ENCODE measurements around the gene ABCF2. TPM values are rescaled to one million over a fixed set of nuclear protein-coding genes. Genes with fewer than 3 reads are reported as not detected.

ABCF2 gene
- 36.8 TPM for polyA plus RNA-seq (2013, experiment 1 of 2; ENCODE audit: insufficient read length)
- 33.7 TPM for polyA plus RNA-seq (2013, experiment 2 of 2; ENCODE audit: insufficient read length)

DNA sequence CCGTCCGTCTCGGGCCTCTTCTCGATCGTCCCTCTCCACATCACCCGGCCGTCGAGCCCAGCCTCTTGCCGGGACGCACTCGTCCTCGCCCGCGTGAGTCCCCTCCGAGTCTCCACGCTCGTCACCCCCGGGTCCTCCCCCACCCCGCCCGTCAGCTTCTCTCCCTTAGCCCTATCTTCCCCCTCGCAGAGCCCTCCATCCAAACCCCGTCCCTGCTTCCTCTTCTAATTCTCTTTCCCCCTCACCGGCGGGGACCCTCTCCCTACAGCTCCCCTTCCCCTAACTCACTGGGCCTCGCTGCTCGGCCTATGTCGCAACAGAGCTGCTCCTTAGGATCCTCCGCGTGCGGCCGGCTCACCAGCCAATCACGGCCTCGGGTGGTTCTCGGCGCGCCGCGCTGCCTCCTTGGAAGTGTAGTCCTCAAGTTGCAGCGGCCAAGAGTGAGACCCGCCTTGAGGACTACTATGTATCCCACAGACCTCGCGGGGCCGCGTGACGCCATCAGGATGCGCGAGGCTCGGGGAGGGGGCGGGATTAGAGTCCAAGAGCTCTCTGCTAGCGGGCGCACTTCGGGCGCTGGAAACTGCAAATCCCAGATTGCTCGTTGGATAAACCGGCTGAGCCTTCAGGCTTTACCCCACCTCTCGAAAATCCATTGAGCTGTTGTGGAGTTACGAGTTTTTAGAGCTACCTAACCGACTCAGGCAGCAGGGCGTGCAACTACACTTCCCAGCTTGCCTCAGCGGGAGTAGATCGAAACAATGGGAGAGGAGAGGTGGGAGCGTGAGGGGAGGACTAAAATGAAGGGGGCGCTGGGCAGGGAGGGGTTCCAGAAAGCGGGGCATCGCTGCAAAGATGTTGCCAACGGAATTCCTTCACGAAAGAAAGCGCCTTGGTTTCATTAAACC lies at the start of gene ABCF2:
TSS of gene ABCF2 (minus strand) at position 331 of the 908 bp plus-strand sequence. CDS start 747 bp downstream, outside the sequence.
- peak; percentile 99 for DNase-seq

DNA sequence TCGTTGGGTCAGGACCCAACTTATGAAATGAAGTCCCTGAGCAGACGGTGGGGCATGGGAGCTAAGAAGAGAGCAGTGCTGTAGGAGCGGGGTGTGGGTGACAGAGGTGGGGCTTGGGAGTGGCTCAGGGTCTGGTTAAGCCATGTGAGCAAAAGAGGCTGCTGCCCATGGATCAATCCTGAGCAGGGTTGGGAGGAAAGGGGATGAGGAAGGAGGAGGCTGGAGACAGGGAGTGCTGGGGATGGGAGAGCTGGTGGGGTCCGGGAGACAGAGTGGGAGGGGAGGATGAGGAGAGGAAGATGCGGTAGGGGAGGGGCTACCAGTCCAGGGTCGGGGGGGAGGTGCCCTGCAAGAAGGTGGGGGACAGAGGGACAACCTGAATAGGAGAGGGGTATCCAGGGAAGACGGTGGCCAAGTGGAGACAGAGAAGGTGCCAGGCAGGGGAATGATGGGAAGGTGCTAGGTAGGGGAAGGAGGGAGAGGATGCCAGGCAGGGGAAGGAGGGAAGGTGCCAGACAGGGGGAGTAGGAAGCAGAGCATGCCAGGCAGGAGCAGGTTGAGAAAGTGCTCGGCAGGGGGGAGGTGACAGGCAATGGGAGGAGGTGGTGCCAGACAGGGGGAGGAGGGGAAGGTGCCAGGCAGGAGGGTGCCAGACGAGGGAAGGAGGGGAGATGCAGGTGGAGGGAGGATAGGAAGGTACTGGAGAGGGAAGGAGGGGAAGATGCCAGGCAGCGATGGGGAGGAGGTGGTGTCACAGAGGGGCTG lies 49.0 kb upstream of the ABCF2 start:
- no peak for DNase-seq

DNA sequence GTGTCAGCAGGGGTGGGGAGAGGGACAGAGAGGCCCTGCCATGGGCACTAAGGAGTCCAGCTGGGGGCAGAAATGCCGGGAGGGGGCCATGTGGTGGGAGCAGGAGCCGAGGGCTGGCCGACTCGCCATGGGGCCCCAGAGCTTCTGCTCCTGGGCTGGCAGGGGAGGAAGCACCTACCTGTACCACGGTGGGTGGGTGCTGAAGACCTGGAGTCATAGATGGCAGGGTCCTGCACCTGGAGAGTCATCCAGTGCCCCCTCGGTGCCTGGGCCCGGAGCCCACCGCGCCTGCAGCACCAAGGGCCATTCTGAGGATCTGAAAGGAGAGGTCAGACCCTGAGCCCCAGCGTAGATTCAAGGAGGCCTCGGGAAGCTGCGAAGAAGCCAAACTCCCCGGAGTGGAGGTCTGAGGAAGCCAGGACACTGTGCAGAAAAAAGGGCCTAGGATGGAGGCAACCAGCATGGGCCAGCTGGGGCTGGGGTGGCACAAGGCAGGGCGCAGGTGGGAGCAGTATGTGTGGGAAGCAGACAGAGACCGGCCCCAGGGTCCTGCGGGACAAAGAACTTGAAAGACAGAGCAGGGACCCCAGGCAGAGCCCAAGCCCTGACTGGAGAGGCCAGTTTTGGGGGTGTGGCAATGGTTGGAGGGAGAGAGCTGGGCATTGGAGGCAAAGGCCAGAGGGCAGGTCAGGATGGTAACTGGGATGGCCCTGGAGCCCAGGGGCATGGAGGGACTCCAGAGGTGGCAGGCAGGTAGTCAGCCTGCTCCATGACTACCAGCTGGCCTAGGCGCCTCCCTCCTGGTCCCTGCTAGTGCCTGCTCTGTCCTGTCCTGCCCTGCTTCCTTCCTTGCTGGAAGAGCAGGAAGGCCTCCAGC lies 48.2 kb upstream of the ABCF2 start:
- DNase-seq: no peak

DNA sequence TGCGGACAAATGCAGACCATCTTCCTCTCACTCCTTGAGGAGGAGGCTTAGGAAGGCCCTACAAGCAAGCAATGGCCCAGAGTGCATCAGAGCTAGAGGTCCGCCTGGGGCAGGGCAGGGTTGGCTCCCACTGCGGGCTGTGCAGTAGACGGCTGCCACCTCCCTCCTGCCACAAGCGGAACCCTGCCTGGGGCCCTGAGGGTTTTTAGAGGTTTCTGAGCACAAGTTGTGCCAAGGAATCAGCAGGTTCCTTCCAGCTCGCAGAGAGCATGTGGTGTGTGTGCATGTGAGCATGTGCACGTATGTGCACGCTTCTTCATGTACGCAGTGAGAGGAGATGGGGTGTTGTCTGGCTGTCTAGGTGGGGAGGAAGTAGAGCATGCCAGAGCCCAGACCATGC lies 47.4 kb upstream of the ABCF2 start:
- no peak for DNase-seq

DNA sequence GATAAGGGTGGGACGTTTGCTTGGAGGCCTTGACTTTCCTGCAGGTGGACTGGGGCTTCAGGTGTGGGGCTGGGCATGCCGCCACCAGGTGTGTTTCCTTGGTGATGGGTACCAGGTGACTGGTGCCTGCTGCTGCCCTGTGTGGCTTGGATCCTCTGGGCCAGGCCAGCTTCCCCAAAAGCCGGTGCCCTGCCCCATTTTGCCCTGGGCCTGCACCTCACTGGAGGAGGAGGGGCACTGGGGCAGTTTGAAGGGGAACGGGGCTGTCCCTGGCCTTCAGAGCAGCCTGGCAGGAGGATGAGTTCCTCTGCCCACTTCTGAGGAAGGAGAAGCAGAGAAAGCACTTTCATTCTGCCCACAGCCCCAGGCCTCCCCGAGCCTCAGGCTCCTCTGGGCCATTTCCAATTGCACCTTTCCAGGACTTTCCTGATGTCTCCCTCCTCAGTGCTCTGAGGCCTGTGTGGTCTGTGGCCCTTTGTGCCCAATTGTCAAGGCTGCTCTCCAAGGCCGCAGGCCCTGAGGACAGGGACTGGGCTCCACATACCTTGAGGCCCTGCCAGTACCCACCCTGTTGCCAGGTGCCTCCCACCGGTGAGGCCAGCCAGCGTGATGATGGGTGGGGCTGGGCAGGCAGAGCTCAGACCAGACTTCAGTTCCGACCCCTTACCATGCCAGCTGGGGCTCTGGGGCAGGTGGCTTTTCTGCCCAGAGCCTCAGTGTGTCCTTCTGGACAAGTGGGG lies 46.8 kb upstream of the ABCF2 start:
- no peak for DNase-seq

DNA sequence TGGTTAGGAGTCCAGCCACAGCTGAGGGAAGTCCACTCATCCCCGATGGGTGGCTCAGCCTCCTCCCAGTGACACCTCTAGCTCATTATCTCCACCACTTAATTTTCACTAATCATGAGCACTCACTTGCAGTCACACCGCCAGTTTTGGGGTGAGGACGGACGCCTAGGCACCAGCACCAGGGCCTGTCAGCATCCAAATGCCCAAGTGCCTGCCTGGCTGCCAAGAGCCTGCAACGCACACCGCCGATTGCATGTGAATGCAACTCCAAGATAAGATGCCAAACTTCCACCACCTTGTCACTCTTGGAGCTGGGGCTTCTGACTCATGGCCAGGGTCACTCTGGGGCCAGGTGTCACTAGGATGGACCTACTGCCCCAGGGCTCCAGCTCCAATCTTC lies 45.9 kb upstream of the ABCF2 start:
- DNase-seq: no peak

DNA sequence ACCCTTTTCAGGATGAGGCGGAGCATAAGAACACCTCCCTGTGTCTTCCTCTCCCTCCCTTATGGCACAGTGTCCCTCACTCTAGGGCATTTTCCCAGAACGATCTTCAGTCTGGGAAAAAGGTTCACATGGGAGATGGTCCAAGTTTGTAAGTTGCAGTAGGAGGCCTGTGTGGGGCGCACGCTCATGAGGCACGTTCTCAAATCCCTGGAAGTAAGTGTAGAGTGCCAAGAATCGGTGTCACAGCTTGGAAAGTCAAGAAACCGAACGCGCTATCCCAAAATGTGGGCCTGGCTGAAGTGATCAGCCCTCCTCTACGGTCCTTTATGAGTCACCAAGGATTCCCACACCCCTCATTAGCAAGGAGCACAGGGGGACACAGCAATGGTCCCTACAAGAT lies 45.4 kb upstream of the ABCF2 start:
- no peak for DNase-seq

DNA sequence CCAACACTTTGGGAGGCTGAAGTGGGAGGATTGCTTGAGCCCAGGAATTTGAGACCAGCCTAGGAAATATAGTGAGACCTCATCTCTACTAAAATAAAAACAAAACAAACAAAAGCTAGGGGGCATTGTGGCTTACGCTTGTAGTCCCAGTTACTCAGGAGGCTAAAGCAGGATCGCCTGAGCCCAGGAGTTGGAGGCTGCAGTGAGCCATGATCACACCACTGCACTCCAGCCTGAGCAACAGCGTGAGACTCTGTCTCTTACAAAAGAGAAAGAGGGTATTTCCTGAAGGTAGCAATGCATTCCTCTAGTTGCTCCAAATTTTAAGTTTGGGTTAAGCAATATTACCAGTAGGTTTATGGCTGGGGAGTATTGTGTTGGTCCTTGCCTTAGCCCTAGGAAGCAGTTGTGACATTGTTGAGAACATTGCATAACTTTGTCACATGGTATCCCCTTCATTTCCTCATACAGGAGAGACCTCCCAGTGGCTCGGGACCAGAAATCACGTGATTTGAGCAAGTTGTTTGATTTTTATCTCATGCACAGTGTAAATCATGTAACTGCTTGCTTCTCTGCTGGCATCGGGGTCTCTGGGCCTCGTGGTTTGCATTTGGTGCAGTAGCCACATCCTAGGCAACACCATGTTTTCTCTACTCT lies 44.8 kb upstream of the ABCF2 start:
- DNase-seq: no peak

DNA sequence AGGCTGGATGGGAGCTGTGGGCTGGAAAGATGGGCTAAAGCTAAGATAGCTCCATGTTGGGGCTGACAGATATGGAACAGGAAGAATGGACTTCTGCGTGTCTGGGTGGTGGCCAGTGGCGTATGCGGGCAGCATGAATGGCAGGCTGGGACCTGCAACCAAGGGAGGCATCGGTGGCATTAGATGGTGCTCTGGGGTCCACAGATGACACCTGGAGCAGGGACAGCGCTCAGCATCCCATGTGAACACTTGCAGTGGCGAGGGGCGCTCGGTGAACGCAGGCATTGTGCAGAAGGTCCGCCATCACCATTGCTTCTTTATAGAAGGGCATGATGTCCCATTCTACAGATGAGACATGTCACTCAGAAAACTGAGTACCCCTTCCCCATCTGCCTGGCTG lies 42.5 kb upstream of the ABCF2 start:
- no peak for DNase-seq

DNA sequence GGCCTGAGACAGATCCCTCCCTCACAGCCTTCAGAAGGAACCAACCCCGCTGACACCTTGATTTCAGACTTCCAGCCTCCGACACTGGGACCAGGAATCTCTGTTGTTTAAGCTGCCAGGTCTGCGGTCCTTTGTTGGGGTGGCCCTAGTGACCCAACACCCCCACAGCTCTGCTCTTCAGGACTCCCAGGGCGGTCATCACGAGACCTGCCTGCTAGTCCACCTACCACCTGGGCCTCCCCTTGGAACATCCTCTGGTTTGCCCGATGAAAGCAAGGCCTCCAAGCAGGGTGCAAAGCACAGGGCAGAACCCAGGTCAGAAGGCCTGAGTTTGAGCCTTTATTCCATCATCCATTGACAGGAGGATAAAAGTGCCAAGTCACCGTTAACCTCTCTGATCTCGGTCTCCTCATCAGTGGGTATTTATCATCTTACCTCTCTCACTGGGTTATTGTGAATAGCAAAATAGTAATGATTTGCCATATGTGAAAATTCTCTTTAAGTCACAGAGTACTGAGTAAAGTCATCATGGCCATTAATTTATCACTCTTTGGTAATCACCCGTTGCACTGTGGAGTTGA lies 38.4 kb upstream of the ABCF2 start:
- DNase-seq: no peak

DNA sequence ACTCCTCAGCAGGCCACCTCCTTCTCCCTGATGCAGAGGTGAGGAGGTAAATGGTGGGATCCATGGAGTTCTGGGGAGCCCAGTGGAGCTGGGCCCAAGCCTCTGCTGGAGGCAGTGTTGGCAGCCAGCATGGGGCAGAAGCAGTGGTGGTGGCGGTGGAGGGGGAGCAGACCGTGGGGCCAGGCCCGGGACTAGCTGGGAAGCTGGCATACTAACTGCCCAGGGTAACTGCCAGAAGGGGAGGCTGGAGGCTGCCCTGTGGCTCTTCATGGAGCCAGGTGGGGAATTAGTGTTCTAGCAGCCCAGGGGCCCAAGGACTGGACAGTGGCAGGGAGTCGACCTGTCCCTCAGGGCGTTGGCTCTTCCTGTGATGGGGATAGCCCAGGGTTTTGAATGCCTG lies 37.6 kb upstream of the ABCF2 start:
- no peak for DNase-seq

DNA sequence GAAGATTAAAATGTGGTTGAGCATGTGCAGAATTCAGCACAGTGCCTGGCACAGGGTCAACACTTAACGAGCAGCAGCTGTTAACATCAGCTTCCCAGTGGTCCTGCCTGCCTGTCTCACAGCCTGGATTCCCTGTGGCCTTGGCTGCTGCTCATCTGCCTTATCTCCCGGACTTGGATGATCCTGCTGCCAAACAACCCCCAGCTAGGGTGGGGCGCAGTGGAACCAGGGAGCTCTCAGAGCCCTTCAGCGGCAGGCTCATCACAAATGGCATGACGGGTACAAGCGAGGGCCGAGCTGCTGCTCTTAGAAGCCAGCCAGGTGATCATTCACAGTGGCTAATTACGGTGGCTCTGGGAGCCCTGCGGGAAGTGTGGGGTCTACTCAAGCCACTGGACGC lies 34.5 kb upstream of the ABCF2 start:
- DNase-seq: peak; percentile 11

DNA sequence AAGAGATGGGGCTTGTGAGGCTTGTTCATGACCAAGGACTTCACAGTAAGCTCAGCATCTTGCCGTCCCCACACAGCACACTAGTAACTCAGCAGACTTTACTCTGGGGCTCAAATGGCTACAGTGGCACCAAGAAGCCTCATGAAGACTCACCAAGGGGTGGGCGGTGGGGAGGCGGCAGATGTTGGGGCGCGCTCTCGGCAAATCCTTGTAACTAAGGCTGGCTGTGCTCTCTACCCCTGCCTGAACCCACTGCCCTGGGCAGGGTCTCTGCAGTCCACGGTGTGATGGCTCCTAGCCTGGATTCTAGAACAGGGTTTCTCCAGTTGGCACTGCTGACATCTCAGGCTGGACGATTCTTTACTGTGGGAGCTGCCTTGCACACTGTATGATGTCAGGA lies 33.9 kb upstream of the ABCF2 start:
- no peak for DNase-seq

DNA sequence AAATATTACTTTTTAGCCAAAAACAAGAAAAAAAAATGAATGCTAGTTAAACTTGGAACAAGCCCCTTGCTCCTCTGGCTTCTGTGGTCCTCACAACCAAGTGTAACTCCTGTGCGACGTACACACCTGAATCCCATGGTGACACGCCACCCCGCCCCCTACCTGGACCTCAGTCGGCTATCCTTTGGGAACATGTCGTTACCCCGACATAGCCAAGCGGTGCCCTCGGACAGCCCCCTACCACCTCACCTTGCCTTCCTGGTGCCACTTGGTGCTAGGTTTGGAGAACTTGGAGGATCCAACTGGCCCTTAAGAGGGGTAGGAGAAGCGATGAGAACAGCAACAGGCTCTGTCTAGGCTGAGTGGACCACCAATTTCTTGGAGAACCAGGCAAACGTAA lies 33.5 kb upstream of the ABCF2 start:
- no peak for DNase-seq

DNA sequence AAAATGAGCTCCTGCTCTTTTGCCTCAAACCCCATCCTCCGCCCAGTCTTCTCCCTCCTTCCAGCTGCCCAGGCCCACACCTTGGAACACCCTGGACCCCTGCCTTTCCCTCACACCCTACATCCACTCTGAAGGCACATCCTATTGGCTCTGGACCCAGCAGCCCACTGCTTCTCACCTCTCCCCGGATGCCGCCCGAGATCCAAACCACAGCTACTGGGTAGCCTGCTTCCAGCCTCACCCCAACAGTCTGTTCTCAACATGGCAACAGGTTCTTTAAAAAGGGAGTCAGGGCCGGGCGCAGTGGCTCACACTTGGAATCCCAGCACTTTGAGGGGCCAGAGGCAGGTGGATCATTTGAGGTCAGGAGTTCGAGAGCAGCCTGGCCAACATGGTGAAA lies 31.0 kb upstream of the ABCF2 start:
- no peak for DNase-seq

DNA sequence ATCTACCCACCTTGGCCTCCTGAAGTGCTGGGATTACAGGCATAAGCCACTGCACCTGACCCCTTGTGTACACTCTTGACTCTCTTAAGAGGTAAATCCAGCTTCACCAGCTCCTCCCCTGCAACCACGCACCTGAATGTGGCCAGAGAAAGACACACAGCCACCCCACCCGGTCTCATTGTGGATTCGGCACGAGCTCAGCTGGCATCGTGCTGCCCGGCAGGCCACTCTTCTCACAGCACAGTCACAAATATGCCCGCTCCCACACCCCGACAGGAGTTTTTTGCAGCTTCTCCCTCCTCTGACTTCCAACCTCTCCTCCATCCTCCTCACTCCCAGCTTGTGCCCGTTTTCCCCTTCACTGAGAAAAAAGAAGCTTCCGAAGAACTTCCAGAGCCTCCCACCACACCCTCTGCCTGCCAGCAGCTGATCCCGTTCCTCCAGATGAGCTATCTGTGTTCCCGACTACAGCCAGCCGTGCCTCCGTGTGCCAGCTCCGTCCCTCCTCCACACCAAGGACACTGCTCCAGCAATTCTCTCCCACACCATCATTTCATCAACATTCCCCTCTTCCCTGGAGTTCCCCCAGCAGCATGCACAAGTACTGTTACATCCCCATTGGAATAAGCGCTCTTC lies 29.5 kb upstream of the ABCF2 start:
- DNase-seq: no peak

DNA sequence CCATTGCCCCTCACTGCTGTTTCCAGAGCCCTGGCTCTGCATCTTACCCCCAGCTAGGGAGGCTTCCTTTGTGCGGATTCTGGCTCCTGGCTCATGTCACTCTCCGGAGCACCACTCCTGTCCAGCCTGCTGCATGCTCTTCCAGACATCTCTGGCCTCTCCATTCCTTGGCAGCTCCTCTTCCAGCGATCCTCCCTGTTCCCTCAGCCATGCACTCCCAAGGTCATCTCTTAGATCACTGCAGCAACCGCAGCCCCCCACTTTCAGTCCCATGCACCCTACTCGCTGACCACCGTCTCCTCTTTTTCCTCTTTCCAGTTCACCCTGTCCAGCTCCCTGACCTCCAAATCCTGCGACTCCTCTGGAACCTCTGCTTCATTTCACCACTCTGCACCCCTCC lies 28.4 kb upstream of the ABCF2 start:
- DNase-seq: no peak

DNA sequence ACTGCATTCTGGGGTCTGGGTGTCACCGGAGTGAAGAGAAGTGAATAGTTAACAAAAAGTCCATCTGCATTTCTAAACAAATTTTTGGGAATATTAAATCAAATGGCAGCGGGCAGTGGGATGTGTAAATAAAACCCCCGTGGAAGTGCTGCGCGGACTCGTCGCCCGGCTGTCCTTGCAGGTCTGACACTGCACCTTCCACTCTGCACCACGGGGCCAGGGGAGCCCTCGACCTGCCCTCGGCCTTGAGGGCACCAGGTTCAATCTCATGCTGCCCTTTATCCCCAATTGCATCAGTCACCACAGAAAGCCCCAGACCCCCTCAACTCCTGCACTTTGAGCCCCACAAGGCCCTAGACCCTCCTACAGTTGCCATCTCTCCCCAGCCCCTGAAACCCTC lies 27.8 kb upstream of the ABCF2 start:
- no peak for DNase-seq

DNA sequence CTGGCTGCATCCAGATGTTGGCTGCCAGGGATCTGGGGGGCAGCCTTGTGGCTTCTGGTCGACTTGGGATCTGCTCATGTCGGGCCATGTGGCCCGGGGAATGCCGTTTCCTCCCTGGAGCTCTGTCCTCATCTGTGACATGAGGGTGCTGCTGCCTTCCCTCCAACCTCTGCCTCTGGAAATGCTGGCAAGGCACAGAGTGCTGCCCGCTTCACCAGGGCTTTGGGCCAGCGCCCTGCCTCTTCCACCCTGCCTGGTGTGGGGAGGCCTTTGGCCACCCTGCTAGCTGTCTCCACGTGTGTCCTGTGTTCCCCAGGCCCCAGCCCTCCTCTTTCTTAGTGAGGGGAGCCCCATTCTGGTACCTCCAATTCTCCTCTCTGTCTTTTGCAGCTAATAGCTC lies 27.3 kb upstream of the ABCF2 start:
- DNase-seq: no peak

DNA sequence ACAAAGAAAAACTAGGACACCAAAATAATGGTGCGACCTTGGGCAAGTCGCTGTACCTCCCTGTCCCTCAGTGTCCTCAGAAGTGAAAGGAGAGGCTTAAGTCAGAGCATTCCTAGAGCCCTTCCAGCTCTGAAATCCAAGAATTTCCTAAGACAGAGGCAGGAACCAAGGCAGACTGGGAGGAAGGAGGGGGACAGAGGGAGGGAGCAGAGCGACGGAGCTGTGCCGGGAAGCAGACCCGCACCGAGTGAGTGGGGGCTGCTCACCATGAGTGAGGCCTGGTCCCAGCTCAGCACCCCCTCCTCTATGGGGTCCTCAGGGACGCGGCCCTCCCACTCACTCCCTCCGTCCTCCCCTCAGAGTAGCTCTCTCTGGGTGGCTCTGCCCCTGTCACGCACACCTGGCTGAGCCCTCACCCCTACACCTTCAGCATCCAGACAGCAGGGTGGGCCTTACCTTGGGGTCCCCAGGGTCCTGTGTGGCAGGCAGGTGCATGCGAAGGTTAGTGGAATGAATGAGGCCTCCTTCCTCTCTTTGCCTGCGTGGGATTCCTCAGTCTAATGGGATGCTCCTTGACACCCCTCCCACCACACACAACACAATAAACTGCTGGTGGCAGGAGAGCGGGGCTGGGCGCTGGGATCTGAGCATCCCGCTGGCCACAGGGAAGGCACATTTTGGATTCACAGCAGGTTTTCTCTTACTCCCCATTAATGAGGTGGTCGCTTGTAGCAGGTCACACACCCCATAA lies 26.1 kb upstream of the ABCF2 start:
- DNase-seq: peak; percentile 20

Data from fibroblast of skin of scalp (primary cell).